Loucy (cell line): ENCODE measurements around the gene PPCS.
"Not testable (repeated sequence)": the region's sequence is repeated elsewhere in the genome, so short reads cannot be mapped to it uniquely, and the experiment has no call there.

ENCODE experiments used
- H2AFZ ChIP-seq: fragments of 200-600 bp; sonication (generic); 2 replicates; pipeline ENCODE4 v1.6.0; 2016; ENCODE audit warnings: antibody characterized with exemption, mild to moderate bottlenecking, low read length, moderate library complexity
- H3F3A ChIP-seq: fragments of 200-600 bp; 2 replicates; pipeline ENCODE4 v1.6.0; 2016; ENCODE audit warnings: antibody characterized with exemption, low read depth, mild to moderate bottlenecking
- H3K27me3 ChIP-seq: fragments of 200-600 bp; sonication (generic); 2 replicates; pipeline ENCODE4 v1.6.1; 2014; ENCODE audit warnings: low read length, mild to moderate bottlenecking; ENCODE audit not compliant: insufficient read depth, poor library complexity, severe bottlenecking
- H3K36me3 ChIP-seq: fragments of 200-600 bp; sonication (generic); 2 replicates; pipeline ENCODE4 v1.6.1; 2016; ENCODE audit warnings: low read length; ENCODE audit not compliant: insufficient read depth
- H3K4me1 ChIP-seq: fragments of 200-600 bp; sonication (generic); 2 replicates; pipeline ENCODE4 v1.5.1; 2014; ENCODE audit warnings: low read length, mild to moderate bottlenecking; ENCODE audit not compliant: insufficient read depth, poor library complexity, severe bottlenecking
- H3K4me2 ChIP-seq: fragments of 200-600 bp; sonication (generic); 2 replicates; pipeline ENCODE4 v1.6.0; 2014; ENCODE audit warnings: antibody characterized with exemption, low read length, low read depth, mild to moderate bottlenecking; ENCODE audit not compliant: poor library complexity, severe bottlenecking
- H3K4me3 ChIP-seq: fragments of 200-600 bp; sonication (generic); 2 replicates; pipeline ENCODE4 v1.5.1; 2014; ENCODE audit warnings: low read length, mild to moderate bottlenecking, mixed read lengths; ENCODE audit not compliant: poor library complexity, severe bottlenecking
- H3K79me2 ChIP-seq: fragments of 200-600 bp; sonication (generic); 2 replicates; pipeline ENCODE4 v1.6.1; 2014; ENCODE audit warnings: low read length; ENCODE audit not compliant: insufficient read depth
- H3K9ac ChIP-seq: fragments of 200-600 bp; sonication (generic); 2 replicates; pipeline ENCODE4 v1.6.0; 2014; ENCODE audit warnings: mild to moderate bottlenecking, low read depth, low read length, moderate library complexity; ENCODE audit not compliant: poor library complexity, severe bottlenecking
- H3K9me2 ChIP-seq: fragments of 200-600 bp; sonication (generic); replicated peaks from 2 replicates; pipeline ENCODE4 v1.6.1; 2016; ENCODE audit warnings: low read depth, low read length, mixed read lengths
- H3K9me3 ChIP-seq: fragments of 200-600 bp; sonication (generic); 2 replicates; pipeline ENCODE4 v1.6.1; 2014; ENCODE audit warnings: mild to moderate bottlenecking, antibody characterized with exemption, low read length, low read depth; ENCODE audit not compliant: insufficient read depth
- H4K20me1 ChIP-seq: fragments of 200-600 bp; sonication (generic); 2 replicates; pipeline ENCODE4 v1.6.0; 2014; ENCODE audit warnings: antibody characterized with exemption, low read length, mild to moderate bottlenecking; ENCODE audit not compliant: insufficient read depth, poor library complexity, severe bottlenecking
- CTCF ChIP-seq: fragments of 200-600 bp; sonication (generic); conservative IDR thresholded peaks from 2 replicates; pipeline ENCODE4 v1.5.1; 2014; ENCODE audit warnings: mild to moderate bottlenecking, antibody characterized with exemption, low read length
- EZH2phosphoT487 ChIP-seq: fragments of 200-600 bp; IDR thresholded peaks from 2 replicates; pipeline ENCODE4 v1.6.1; 2018; ENCODE audit warnings: antibody characterized with exemption, mild to moderate bottlenecking, moderate library complexity, borderline replicate concordance

Gene PPCS

GRCh38 chr1:42482635-42483153 is 26.4 kb downstream of the PPCS start:
- Histone ChIP-seq H3K27me3 (no peaks in the 10 kb centered on the region), H3K4me2 (no peak overlapping the region), H3K9me2 (no peaks in the 10 kb centered on the region), H3K4me3 (no peak overlapping the region), H3K9me3 (no peaks in the 10 kb centered on the region), H3F3A (no peaks in the 10 kb centered on the region), H3K79me2 (no peaks in the 10 kb centered on the region), H4K20me1 (no peaks in the 10 kb centered on the region), H3K36me3 (no peaks in the 10 kb centered on the region), H3K9ac (no peak overlapping the region), H3K4me1 (no peaks in the 10 kb centered on the region), H2AFZ (no peak overlapping the region)
- TF ChIP-seq EZH2phosphoT487 (no peak), CTCF (no peak)

DNA sequence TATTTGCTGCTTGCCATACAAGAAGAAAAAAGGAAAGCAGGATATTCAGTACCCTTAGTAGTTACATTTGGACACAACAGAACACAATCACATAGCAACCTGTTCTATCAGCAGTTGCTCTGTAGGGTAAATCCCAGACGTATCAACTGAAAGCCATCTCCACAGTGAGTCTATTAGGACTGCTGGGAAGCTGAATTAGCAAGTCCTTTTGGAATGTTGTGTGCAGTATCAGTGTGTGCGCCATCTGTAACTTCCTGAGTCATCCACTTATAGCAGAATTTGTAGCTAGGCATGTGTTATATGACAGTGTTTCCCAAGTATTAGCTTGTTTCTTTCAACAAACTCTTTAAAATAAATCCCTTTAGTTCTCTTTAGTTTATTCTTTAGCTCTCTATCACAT is 28.0 kb downstream of the PPCS start:
- H3K4me3 ChIP-seq = no peak overlapping the region
- H3K4me2 ChIP-seq = no peak overlapping the region
- H3K9me2 ChIP-seq = no peaks in the 10 kb centered on the region
- H2AFZ ChIP-seq = no peak overlapping the region
- H3K9me3 ChIP-seq = no peaks in the 10 kb centered on the region
- no peaks in the 10 kb centered on the region for H3K27me3 ChIP-seq
- no peaks in the 10 kb centered on the region for H3F3A ChIP-seq
- H3K36me3 ChIP-seq = no peaks in the 10 kb centered on the region
- H3K79me2 ChIP-seq = no peaks in the 10 kb centered on the region
- TF ChIP-seq CTCF (no peak), EZH2phosphoT487 (no peak)
- no peaks in the 10 kb centered on the region for H3K4me1 ChIP-seq
- no peaks in the 10 kb centered on the region for H4K20me1 ChIP-seq
- no peak overlapping the region for H3K9ac ChIP-seq

- Histone ChIP-seq H3K36me3 (no peaks in the 10 kb centered on the region), H2AFZ (no peak overlapping the region), H4K20me1 (no peaks in the 10 kb centered on the region), H3K9me2 (no peaks in the 10 kb centered on the region), H3K9ac (no peak overlapping the region), H3K4me1 (no peaks in the 10 kb centered on the region), H3F3A (no peaks in the 10 kb centered on the region), H3K4me2 (no peak overlapping the region), H3K9me3 (no peaks in the 10 kb centered on the region), H3K79me2 (no peaks in the 10 kb centered on the region), H3K4me3 (no peak overlapping the region), H3K27me3 (no peaks in the 10 kb centered on the region)
- no peak for TF ChIP-seq EZH2phosphoT487
- TF ChIP-seq CTCF = no peak
Measured at GRCh38 chr1:42490237-42490636, 33.9 kb downstream of the PPCS start.

- H3K36me3 ChIP-seq, H3K9ac ChIP-seq, H3F3A ChIP-seq, H2AFZ ChIP-seq, H3K9me3 ChIP-seq, H3K4me2 ChIP-seq, H3K4me1 ChIP-seq, H3K79me2 ChIP-seq, H3K27me3 ChIP-seq, H3K9me2 ChIP-seq, H3K4me3 ChIP-seq, H4K20me1 ChIP-seq: not testable (repeated sequence)
Measured at GRCh38 chr1:42502031-42502430, 45.7 kb downstream of the PPCS start.
